ENCODE data around the gene KCNQ1.

GRCh38 chr11:2789791-2790567, 345.2 kb downstream of the KCNQ1 start:
- TF ChIP-seq CTCF (IDR thresholded peaks at IDR 0.05; ENCODE audit: insufficient read depth, low read length, poor library complexity, severe bottlenecking) (no peak), EZH2phosphoT487 (conservative IDR thresholded peaks at IDR 0.05; ENCODE audit: low read length) (no peak)
